Measurements from ENCODE around the gene LRP1B.

GRCh38 chr2:140641163-140641562 is 1489.7 kb downstream of the LRP1B start:
- no peak for TF ChIP-seq GATA3 (IDR thresholded peaks at IDR 0.05; ENCODE audit: low read depth, low read length)
- no peak for TF ChIP-seq GATA2 (IDR thresholded peaks at IDR 0.05; ENCODE audit: low read depth, low read length)
